Measurements from ENCODE around the gene LAMC3. TPM values are rescaled to one million over a fixed set of nuclear protein-coding genes. Genes with fewer than 3 reads are reported as not detected.

Gene LAMC3
- total and polyA plus RNA-seq, 8 donors, result 0.61 to 9.6 (median 0.93) TPM; not detected in 1

DNA sequence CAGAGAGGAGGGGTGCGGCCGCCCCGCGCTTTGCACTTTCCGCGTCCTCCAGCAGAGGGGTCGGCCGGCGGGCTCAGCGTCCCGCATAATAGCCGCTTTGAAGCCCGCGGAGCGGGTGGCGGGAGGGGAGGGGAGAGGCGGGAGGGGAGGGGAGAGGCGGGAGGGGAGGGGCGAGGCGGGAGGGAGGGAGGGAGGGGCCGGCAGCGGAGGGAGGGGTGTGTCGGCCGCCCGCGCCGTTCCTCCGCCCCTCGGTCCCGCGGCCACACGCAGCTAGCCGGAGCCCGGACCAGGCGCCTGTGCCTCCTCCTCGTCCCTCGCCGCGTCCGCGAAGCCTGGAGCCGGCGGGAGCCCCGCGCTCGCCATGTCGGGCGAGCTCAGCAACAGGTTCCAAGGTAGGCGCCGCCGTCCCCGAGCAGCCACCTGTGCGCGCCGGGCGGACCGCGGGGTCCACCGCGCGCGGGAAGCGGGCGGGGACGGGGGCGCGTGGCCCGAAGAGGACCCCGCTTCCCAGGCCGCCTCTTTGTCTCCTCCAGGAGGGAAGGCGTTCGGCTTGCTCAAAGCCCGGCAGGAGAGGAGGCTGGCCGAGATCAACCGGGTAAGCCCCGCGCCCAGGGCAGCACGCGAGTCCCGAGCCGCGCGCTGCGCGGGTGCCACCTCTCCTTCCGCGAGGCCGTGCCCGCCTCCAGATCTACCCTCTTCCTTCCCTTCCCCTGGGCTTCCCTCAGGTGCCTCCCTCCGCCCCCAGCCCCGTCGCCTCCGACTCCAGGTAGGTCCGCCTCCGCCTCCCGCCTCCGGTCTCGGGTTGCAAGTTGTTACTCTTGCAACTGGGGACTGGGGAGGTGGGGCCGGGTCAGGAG is 87.5 kb downstream of the LAMC3 start, which contains the start of gene AIF1L:
TSS of gene AIF1L (plus strand) at position 263 of the 857 bp plus-strand sequence. CDS start at position 362, 99 bp downstream.
- Histone ChIP-seq H3K9me3 (no peaks in the 10 kb centered on the region), H3K27ac (peak within 1 kb of the TSS in 4 of 5 donors; percentile 8 to 69 (median 45)), H3K36me3 (no peaks in the 10 kb centered on the region), H3K4me3 (peak within 1 kb of the TSS; percentile 53 to 77 (median 56)), H3K27me3 (peaks cover 0 to 72% (median 23%) of the 10 kb centered on the region in 3 donors), H3K4me1 (peaks cover 9 to 30% (median 26%) of the 10 kb centered on the region in 4 donors)
- 0 to 3% (median 1%) methylated on average over 18 to 94 of the region's 99 CpGs for WGBS, 5 donors
- DNase-seq, result peak; percentile 46 to 85
- intact Hi-C loops (cut with DNase I; ENCODE audit: low total_unique reads), result no loop called here
- no peak for TF ChIP-seq POLR2A (IDR thresholded peaks at IDR 0.05)
- no peak for TF ChIP-seq EP300 (IDR thresholded peaks at IDR 0.05)
- no peak for TF ChIP-seq POLR2AphosphoS5 (IDR thresholded peaks at IDR 0.05)
- TF ChIP-seq, protein P1, sequence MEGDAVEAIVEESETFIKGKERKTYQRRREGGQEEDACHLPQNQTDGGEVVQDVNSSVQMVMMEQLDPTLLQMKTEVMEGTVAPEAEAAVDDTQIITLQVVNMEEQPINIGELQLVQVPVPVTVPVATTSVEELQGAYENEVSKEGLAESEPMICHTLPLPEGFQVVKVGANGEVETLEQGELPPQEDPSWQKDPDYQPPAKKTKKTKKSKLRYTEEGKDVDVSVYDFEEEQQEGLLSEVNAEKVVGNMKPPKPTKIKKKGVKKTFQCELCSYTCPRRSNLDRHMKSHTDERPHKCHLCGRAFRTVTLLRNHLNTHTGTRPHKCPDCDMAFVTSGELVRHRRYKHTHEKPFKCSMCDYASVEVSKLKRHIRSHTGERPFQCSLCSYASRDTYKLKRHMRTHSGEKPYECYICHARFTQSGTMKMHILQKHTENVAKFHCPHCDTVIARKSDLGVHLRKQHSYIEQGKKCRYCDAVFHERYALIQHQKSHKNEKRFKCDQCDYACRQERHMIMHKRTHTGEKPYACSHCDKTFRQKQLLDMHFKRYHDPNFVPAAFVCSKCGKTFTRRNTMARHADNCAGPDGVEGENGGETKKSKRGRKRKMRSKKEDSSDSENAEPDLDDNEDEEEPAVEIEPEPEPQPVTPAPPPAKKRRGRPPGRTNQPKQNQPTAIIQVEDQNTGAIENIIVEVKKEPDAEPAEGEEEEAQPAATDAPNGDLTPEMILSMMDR (IDR thresholded peaks at IDR 0.05), result no peak

GRCh38 chr9:131097126-131097947 is 88.4 kb downstream of the LAMC3 start:
- Histone ChIP-seq H3K4me3 (peak overlapping the region; percentile 53 to 77 (median 56)), H3K27me3 (peaks cover 0 to 64% (median 23%) of the 10 kb centered on the region in 3 donors), H3K36me3 (no peaks in the 10 kb centered on the region), H3K27ac (peak overlapping the region in 4 of 5 donors; percentile 8 to 69 (median 45)), H3K4me1 (peaks cover 9 to 27% (median 22%) of the 10 kb centered on the region in 4 donors), H3K9me3 (no peaks in the 10 kb centered on the region)
- intact Hi-C loops (cut with DNase I; ENCODE audit: low total_unique reads), result no loop called here
- TF ChIP-seq, protein P1 (IDR thresholded peaks at IDR 0.05), result no peak
- TF ChIP-seq POLR2AphosphoS5 (IDR thresholded peaks at IDR 0.05), result no peak
- WGBS, 5 donors, result 25 to 40% (median 29%) methylated on average over 15 to 19 of the region's 19 CpGs
- no peak for DNase-seq

GRCh38 chr9:131097948-131098278 is 88.9 kb downstream of the LAMC3 start:
- H3K9me3 ChIP-seq, result no peaks in the 10 kb centered on the region
- no peaks in the 10 kb centered on the region for H3K36me3 ChIP-seq
- peak overlapping the region in 3 of 4 donors; percentile 6 to 77 (median 20) for H3K4me3 ChIP-seq
- peaks cover 9 to 27% (median 20%) of the 10 kb centered on the region in 4 donors for H3K4me1 ChIP-seq
- TF ChIP-seq EP300 (IDR thresholded peaks at IDR 0.05), result no peak
- TF ChIP-seq POLR2AphosphoS5 (IDR thresholded peaks at IDR 0.05), result no peak
- 78 to 85% (median 83%) methylated on average over 8 of the region's 8 CpGs for WGBS, 5 donors
- intact Hi-C loops (cut with DNase I; ENCODE audit: low total_unique reads), result no loop called here
- peaks cover 0 to 58% (median 23%) of the 10 kb centered on the region in 3 donors for H3K27me3 ChIP-seq
- no peak for DNase-seq
- H3K27ac ChIP-seq, result no peak overlapping the region

GRCh38 chr9:131098391-131099101 is 89.6 kb downstream of the LAMC3 start:
- Histone ChIP-seq H3K36me3 (no peaks in the 10 kb centered on the region), H3K4me3 (peak overlapping the region in 1 of 4 donors; percentile 20), H3K4me1 (peaks cover 9 to 27% (median 20%) of the 10 kb centered on the region in 4 donors), H3K27ac (no peak overlapping the region), H3K27me3 (peaks cover 0 to 52% (median 23%) of the 10 kb centered on the region in 3 donors), H3K9me3 (no peaks in the 10 kb centered on the region)
- TF ChIP-seq POLR2A (IDR thresholded peaks at IDR 0.05), result no peak
- TF ChIP-seq, protein P1 (IDR thresholded peaks at IDR 0.05), result no peak
- TF ChIP-seq EP300 (IDR thresholded peaks at IDR 0.05), result no peak
- TF ChIP-seq POLR2AphosphoS5 (IDR thresholded peaks at IDR 0.05), result no peak
- no peak for DNase-seq
- WGBS, 5 donors, result 73 to 85% (median 84%) methylated on average over 10 to 13 of the region's 13 CpGs
- intact Hi-C loops (cut with DNase I; ENCODE audit: low total_unique reads), result no loop called here

All from stomach (tissue), 9 donors.